Liver (tissue), 3 donors: ENCODE data around the gene POU2F3.

ENCODE experiments used
- ATF3 ChIP-seq: IDR thresholded peaks from 2 replicates; pipeline ENCODE4 v1.6.1; 2016; ENCODE audit warnings: antibody characterized with exemption
- CTCF ChIP-seq: fragments of 150-350 bp; IDR thresholded peaks from 2 replicates; pipeline ENCODE4 v1.5.1; 2017; ENCODE audit warnings: improper control_type of control experiment, low read depth, low read length; ENCODE audit not compliant: missing input control
- FOXA2 ChIP-seq: IDR thresholded peaks from 2 replicates; pipeline ENCODE4 v1.6.1; 2016; ENCODE audit warnings: antibody characterized with exemption
- GABPA ChIP-seq, 2 donors: IDR thresholded peaks in 1 of 2; conservative IDR thresholded peaks in 1 of 2; 2 replicates each; pipeline ENCODE4 v1.6.1; 2016; ENCODE audit warnings: antibody characterized with exemption in 2 of 2, mild to moderate bottlenecking in 1 of 2, moderate library complexity in 1 of 2
- JUND ChIP-seq, 2 donors: IDR thresholded peaks; 2 replicates each; pipeline ENCODE4 v1.6.1; 2016; ENCODE audit warnings: antibody characterized with exemption in 2 of 2
- RAD21 ChIP-seq, 2 donors: IDR thresholded peaks; 2 replicates each; pipeline ENCODE4 v1.6.1; 2016; ENCODE audit warnings: antibody characterized with exemption in 2 of 2, mild to moderate bottlenecking in 2 of 2
- REST ChIP-seq: IDR thresholded peaks from 2 replicates; pipeline ENCODE4 v1.6.1; 2016; ENCODE audit warnings: antibody characterized with exemption, mild to moderate bottlenecking
- SP1 ChIP-seq: IDR thresholded peaks from 2 replicates; pipeline ENCODE4 v1.6.1; 2018; ENCODE audit warnings: antibody characterized with exemption, mild to moderate bottlenecking
- TAF1 ChIP-seq: conservative IDR thresholded peaks from 2 replicates; pipeline ENCODE4 v1.6.1; 2016; ENCODE audit warnings: antibody characterized with exemption, mild to moderate bottlenecking
- YY1 ChIP-seq: IDR thresholded peaks from 2 replicates; pipeline ENCODE4 v1.6.1; 2016; ENCODE audit warnings: antibody characterized with exemption, mild to moderate bottlenecking
- ZBTB33 ChIP-seq: IDR thresholded peaks from 2 replicates; pipeline ENCODE4 v1.6.1; 2016; ENCODE audit warnings: antibody characterized with exemption
- TF ChIP-seq, protein P1 (sequence below): IDR thresholded peaks from 2 replicates; pipeline ENCODE4 v1.6.1; 2016; ENCODE audit warnings: antibody characterized with exemption
- donor health status: healthy.
- donor health status: healthy.

GRCh38 chr11:120289426-120289825, 49.5 kb downstream of the POU2F3 start:
- no peak for TF ChIP-seq REST
- no peak for TF ChIP-seq YY1
- TF ChIP-seq, protein P1, sequence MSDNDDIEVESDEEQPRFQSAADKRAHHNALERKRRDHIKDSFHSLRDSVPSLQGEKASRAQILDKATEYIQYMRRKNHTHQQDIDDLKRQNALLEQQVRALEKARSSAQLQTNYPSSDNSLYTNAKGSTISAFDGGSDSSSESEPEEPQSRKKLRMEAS, result no peak
- TF ChIP-seq CTCF, result no peak
- no peak for TF ChIP-seq SP1
- TF ChIP-seq FOXA2, result no peak
- no peak for TF ChIP-seq ATF3
- no peak for TF ChIP-seq RAD21 (IDR thresholded peaks at IDR 0.05)
- no peak for TF ChIP-seq ZBTB33
- TF ChIP-seq JUND (IDR thresholded peaks at IDR 0.05), result no peak
- no peak for TF ChIP-seq TAF1
- no peak for TF ChIP-seq GABPA (IDR thresholded peaks at IDR 0.05 in 1 of 2, conservative IDR thresholded peaks at IDR 0.05 in 1 of 2)
